Myocyte (in vitro differentiated cells): ENCODE results near the gene SEMA3G. TPM values are rescaled to one million over a fixed set of nuclear protein-coding genes. Genes with fewer than 3 reads are reported as not detected.
A peak's percentile ranks its signal among the peaks of the same experiment; 100 is the strongest.

Source experiments
- DNase-seq: peaks from one replicate; pipeline ENCODE4 v3.0.0-alpha.2; 2012; ENCODE audit warnings: low read depth
- total RNA-seq: library from RNA; depleted of rRNA; stranded (reverse); fragments of >200 nt; gene quantifications from 2 replicates; pipeline ENCODE4 v1.2.3, GENCODE V29; 2014

SEMA3G gene
- total RNA-seq, 1 donor from 2014 or later = 1.9 TPM

GRCh38 chr3:52396907-52397591 lies 47.9 kb downstream of the SEMA3G start:
- DNase-seq = no peak

- no peak for DNase-seq
Measured at GRCh38 chr3:52396011-52396906, 48.6 kb downstream of the SEMA3G start.

- no peak for DNase-seq
Measured at GRCh38 chr3:52395503-52395865, 49.4 kb downstream of the SEMA3G start.

- DNase-seq = no peak
Measured at GRCh38 chr3:52394751-52395502, 50.0 kb downstream of the SEMA3G start.

- DNase-seq = no peak
Measured at GRCh38 chr3:52393959-52394670, 50.8 kb downstream of the SEMA3G start.

- no peak for DNase-seq
Measured at GRCh38 chr3:52393131-52393807, 51.6 kb downstream of the SEMA3G start.

- DNase-seq = no peak
Measured at GRCh38 chr3:52392216-52392930, 52.5 kb downstream of the SEMA3G start.

- no peak for DNase-seq
Measured at GRCh38 chr3:52391096-52391495, 53.8 kb downstream of the SEMA3G start.

GRCh38 chr3:52388933-52389332 lies 56.0 kb downstream of the SEMA3G start:
- no peak for DNase-seq

- DNase-seq = no peak
Measured at GRCh38 chr3:52388348-52388821, 56.5 kb downstream of the SEMA3G start.

- no peak for DNase-seq
Measured at GRCh38 chr3:52387481-52387880, 57.4 kb downstream of the SEMA3G start.

GRCh38 chr3:52385157-52385556 lies 59.7 kb downstream of the SEMA3G start:
- peak; percentile 45 for DNase-seq

GRCh38 chr3:52384019-52384761 lies 60.7 kb downstream of the SEMA3G start:
- DNase-seq = no peak

- DNase-seq = no peak
Measured at GRCh38 chr3:52383446-52383845, 61.5 kb downstream of the SEMA3G start.

Other genes starting within 250 kb of the SEMA3G start
- 59.7 and 83.9 TPM in 2 replicates for gene ALAS1, start 246.9 kb downstream of the SEMA3G start, total RNA-seq
- gene TLR9, start 219.5 kb downstream of the SEMA3G start, total RNA-seq = 0.05 TPM in 1 of 2 replicates, not detected in the other
- gene TWF2, start 205.9 kb downstream of the SEMA3G start, total RNA-seq = 24.3 and 67.9 TPM in 2 replicates
- 5.5 and 7.3 TPM in 2 replicates for gene PPM1M, start 199.3 kb downstream of the SEMA3G start, total RNA-seq
- gene WDR82, start 166.5 kb downstream of the SEMA3G start, total RNA-seq = 49.5 and 58.6 TPM in 2 replicates
- 6.3 and 7.8 TPM in 2 replicates for gene GLYCTK, start 157.3 kb downstream of the SEMA3G start, total RNA-seq
- gene DNAH1, start 128.8 kb downstream of the SEMA3G start, total RNA-seq = 1.9 and 3.8 TPM in 2 replicates
- gene BAP1, start 35.1 kb downstream of the SEMA3G start, total RNA-seq = 70.9 and 96.7 TPM in 2 replicates
- 7.9 and 15.4 TPM in 2 replicates for gene PHF7, start 34.4 kb downstream of the SEMA3G start, total RNA-seq
- 3,730 and 3,876 TPM in 2 replicates for gene TNNC1, start 8.9 kb upstream of the SEMA3G start, total RNA-seq
- 63.9 and 93.0 TPM in 2 replicates for gene NISCH, start 10.5 kb upstream of the SEMA3G start, total RNA-seq
- 0.16 and 0.59 TPM in 2 replicates for gene STAB1, start 50.2 kb upstream of the SEMA3G start, total RNA-seq
- 45.0 and 50.3 TPM in 2 replicates for gene NT5DC2, start 88.8 kb upstream of the SEMA3G start, total RNA-seq
- gene UQCC5, start 91.5 kb upstream of the SEMA3G start, total RNA-seq = 1.6 and 22.1 TPM in 2 replicates
- 54.0 and 58.2 TPM in 2 replicates for gene PBRM1, start 240.8 kb upstream of the SEMA3G start, total RNA-seq
- 125 and 153 TPM in 2 replicates for gene GNL3, start 240.9 kb upstream of the SEMA3G start, total RNA-seq